IMR-90 (cell line): ENCODE data around the gene THPO. TPM values are rescaled to one million over a fixed set of nuclear protein-coding genes. Genes with fewer than 3 reads are reported as not detected.

Experiments
- ATAC-seq: fragments of 200-7000 bp; cut with Tn5 transposase; 2 replicates; pipeline ENCODE4 v1.9.1; 2020; ENCODE audit warnings: low read depth, mild to moderate bottlenecking, moderate library complexity
- BruUV-seq: library from RNA; stranded (reverse); fragments of 400-500 nt; replicated peaks from 2 replicates; lab custom pipeline; 2021; lab: Mats Ljungman, UMichigan
- CTCF ChIA-PET: fragments of 300-600 bp; formaldehyde crosslinking; extraction: SDS; loops from one replicate; lab custom pipeline; 2021; ENCODE audit warnings: antibody characterized with exemption; lab: Yijun Ruan, JAX
- POLR2A ChIA-PET: fragments of 300-600 bp; sonication (Branson Sonifier 250); formaldehyde crosslinking; loops from one replicate; lab custom pipeline; 2022; ENCODE audit warnings: antibody characterized with exemption; ENCODE audit not compliant: unreplicated experiment; lab: Charles Lee
- DNase-seq: peaks from one replicate; pipeline ENCODE4 v3.0.0; 2013
- H2AFZ ChIP-seq: replicated peaks from 2 replicates; pipeline ENCODE3; 2013; ENCODE audit warnings: low read length, mild to moderate bottlenecking; ENCODE audit not compliant: poor library complexity
- H2AK5ac ChIP-seq: 2 replicates; pipeline ENCODE4 v1.6.1; 2013; ENCODE audit warnings: low read depth, low read length, inconsistent platforms
- H2AK9ac ChIP-seq: replicated peaks from 2 replicates; pipeline ENCODE3; 2013; ENCODE audit warnings: mild to moderate bottlenecking, low read depth, low read length, moderate library complexity; ENCODE audit not compliant: poor library complexity
- H2BK120ac ChIP-seq: 2 replicates; pipeline ENCODE4 v1.6.1; 2013; ENCODE audit warnings: low read depth, low read length, inconsistent platforms
- H2BK15ac ChIP-seq: 3 replicates; pipeline ENCODE4 v1.6.1; 2013; ENCODE audit warnings: low read depth, low read length, inconsistent platforms
- H2BK20ac ChIP-seq: 2 replicates; pipeline ENCODE4 v1.6.1; 2013; ENCODE audit warnings: low read depth, mild to moderate bottlenecking, inconsistent platforms, low read length, moderate library complexity
- H2BK5ac ChIP-seq: 2 replicates; pipeline ENCODE4 v1.6.1; 2013; ENCODE audit warnings: mild to moderate bottlenecking, low read depth, low read length, inconsistent platforms; ENCODE audit not compliant: poor library complexity, severe bottlenecking
- H3K14ac ChIP-seq: replicated peaks from 2 replicates; pipeline ENCODE4 v1.6.1; 2013; ENCODE audit warnings: low read depth, low read length, inconsistent platforms
- H3K18ac ChIP-seq: 2 replicates; pipeline ENCODE4 v1.6.1; 2013; ENCODE audit warnings: low read depth, low read length, control low read depth
- H3K23ac ChIP-seq: 2 replicates; pipeline ENCODE4 v1.6.1; 2013; ENCODE audit warnings: low read depth, low read length, inconsistent platforms
- H3K27ac ChIP-seq: 2 replicates; pipeline ENCODE4 v1.5.1; 2013; ENCODE audit warnings: mild to moderate bottlenecking, control low read depth, low read length; ENCODE audit not compliant: insufficient read depth
- H3K27me3 ChIP-seq: 2 replicates; pipeline ENCODE4 v1.6.1; 2013; ENCODE audit warnings: low read length; ENCODE audit not compliant: control insufficient read depth, insufficient read depth
- H3K36me3 ChIP-seq: 2 replicates; pipeline ENCODE4 v1.6.1; 2013; ENCODE audit warnings: low read length, mixed read lengths; ENCODE audit not compliant: control insufficient read depth, insufficient read depth
- H3K4ac ChIP-seq: 2 replicates; pipeline ENCODE4 v1.6.1; 2013; ENCODE audit warnings: low read depth, low read length, inconsistent platforms
- H3K4me1 ChIP-seq: 2 replicates; pipeline ENCODE4 v1.6.1; 2013; ENCODE audit warnings: low read length, mixed read lengths; ENCODE audit not compliant: control insufficient read depth, insufficient read depth
- H3K4me2 ChIP-seq: 2 replicates; pipeline ENCODE4 v1.6.1; 2013; ENCODE audit warnings: low read depth, mild to moderate bottlenecking, control low read depth, low read length, moderate library complexity
- H3K4me3 ChIP-seq: 2 replicates; pipeline ENCODE4 v1.5.1; 2013; ENCODE audit warnings: low read depth, mild to moderate bottlenecking, control low read depth, low read length, moderate library complexity; ENCODE audit not compliant: insufficient read depth
- H3K56ac ChIP-seq: 2 replicates; pipeline ENCODE4 v1.6.1; 2013; ENCODE audit warnings: low read length, inconsistent platforms; ENCODE audit not compliant: insufficient read depth; ENCODE audit errors: extremely low read depth
- H3K79me1 ChIP-seq, 2 experiments: 2 replicates each; pipeline ENCODE4 v1.6.1; 2013; ENCODE audit warnings: low read length in 2 of 2, inconsistent platforms in 1 of 2, low read depth in 1 of 2
- H3K9ac ChIP-seq: 2 replicates; pipeline ENCODE4 v1.6.1; 2013; ENCODE audit warnings: low read depth, low read length, control low read depth
- H3K9me1 ChIP-seq: 2 replicates; pipeline ENCODE4 v1.6.1; 2013; ENCODE audit warnings: low read length, inconsistent platforms; ENCODE audit not compliant: insufficient read depth
- H3K9me3 ChIP-seq: 2 replicates; pipeline ENCODE4 v1.6.1; 2013; ENCODE audit warnings: low read length; ENCODE audit not compliant: control insufficient read depth, insufficient read depth
- H4K20me1 ChIP-seq: 2 replicates; pipeline ENCODE4 v1.6.1; 2013; ENCODE audit warnings: low read length, inconsistent platforms; ENCODE audit not compliant: insufficient read depth
- H4K5ac ChIP-seq: 2 replicates; pipeline ENCODE4 v1.6.1; 2013; ENCODE audit warnings: mild to moderate bottlenecking, low read depth, low read length, control low read depth
- H4K8ac ChIP-seq, 2 experiments: 2 replicates each; pipeline ENCODE4 v1.6.1; 2013; ENCODE audit warnings: low read depth in 2 of 2, low read length in 2 of 2, control low read depth in 1 of 2, inconsistent platforms in 1 of 2
- H4K91ac ChIP-seq: 2 replicates; pipeline ENCODE4 v1.6.1; 2013; ENCODE audit warnings: low read depth, low read length, inconsistent platforms; ENCODE audit not compliant: insufficient read depth
- BHLHE40 ChIP-seq: fragments of 150-350 bp; IDR thresholded peaks from 2 replicates; pipeline ENCODE4 v1.6.1; 2016; ENCODE audit warnings: mild to moderate bottlenecking, low read depth, low read length
- CEBPB ChIP-seq: IDR thresholded peaks from 2 replicates; pipeline ENCODE4 v1.6.1; 2012; ENCODE audit warnings: low read depth, low read length, improper control_type of control experiment
- MAFK ChIP-seq: IDR thresholded peaks from 2 replicates; pipeline ENCODE4 v1.6.1; 2012; ENCODE audit warnings: low read depth, low read length, improper control_type of control experiment
- MAZ ChIP-seq: IDR thresholded peaks from 2 replicates; pipeline ENCODE4 v1.6.1; 2012; ENCODE audit warnings: low read depth, mild to moderate bottlenecking, low read length, improper control_type of control experiment, moderate library complexity, borderline replicate concordance
- MXI1 ChIP-seq: IDR thresholded peaks from 2 replicates; pipeline ENCODE4 v1.6.1; 2012; ENCODE audit warnings: low read depth, mild to moderate bottlenecking, low read length, moderate library complexity, borderline replicate concordance
- NFE2L2 ChIP-seq: fragments of 150-350 bp; IDR thresholded peaks from 2 replicates; pipeline ENCODE4 v1.6.1; 2016; ENCODE audit warnings: low read depth, mild to moderate bottlenecking, low read length
- RAD21 ChIP-seq: IDR thresholded peaks from 2 replicates; pipeline ENCODE4 v1.6.1; 2012; ENCODE audit warnings: low read length, improper control_type of control experiment
- RCOR1 ChIP-seq: IDR thresholded peaks from 2 replicates; pipeline ENCODE4 v1.6.1; 2012; ENCODE audit warnings: mild to moderate bottlenecking, low read length, improper control_type of control experiment; ENCODE audit not compliant: insufficient replicate concordance
- RFX5 ChIP-seq: IDR thresholded peaks from 2 replicates; pipeline ENCODE4 v1.8.0; 2012; ENCODE audit warnings: low read depth, mild to moderate bottlenecking, low read length, moderate library complexity
- SMC3 ChIP-seq: fragments of 150-350 bp; IDR thresholded peaks from 2 replicates; pipeline ENCODE4 v1.6.1; 2016; ENCODE audit warnings: low read depth, mild to moderate bottlenecking, antibody characterized with exemption, low read length, moderate library complexity
- WGBS, 2 experiments: methylation state at CpG; one replicate each; pipeline versions ENCODE4 v1.1.5 to v1.1.7; 2013; ENCODE audit warnings: missing lambda C conversion rate in 2 of 2; ENCODE audit not compliant: insufficient read length in 1 of 2; ENCODE audit errors: extremely low coverage in 2 of 2; 5-methylcytosine and 5-hydroxymethylcytosine counted together
- dilution Hi-C: fragments of 300-500 bp; cut with HindIII; formaldehyde crosslinking; loops from one replicate; pipeline ENCODE4 v1.14.3; 2018; ENCODE audit warnings: low sequenced_read_pairs; ENCODE audit not compliant: unreplicated experiment
- in situ Hi-C: fragments of 300-500 bp; cut with MboI; formaldehyde crosslinking; loops from 3 replicates; pipeline ENCODE4 v1.14.3; 2019; ENCODE audit warnings: low sequenced_read_pairs, inconsistent platforms, mixed read lengths
- intact Hi-C: fragments of 100-400 bp; cut with micrococcal nuclease; formaldehyde crosslinking; loops from 2 replicates; pipeline ENCODE4 v1.10.0; 2022
- polyA plus RNA-seq, 3 experiments: library from polyadenylated mRNA; depleted of rRNA; stranded (reverse); fragments of >200 nt; gene quantifications; 2 replicates each; pipeline ENCODE4 v1.2.3, GENCODE V29; 2012; ENCODE audit warnings: low replicate concordance in 1 of 3
- total RNA-seq: library from RNA; depleted of rRNA; stranded (reverse); fragments of >200 nt; gene quantifications from 2 replicates; pipeline ENCODE4 v1.2.3, GENCODE V29; 2012
- TF ChIP-seq, protein P1 (sequence below): fragments of 150-350 bp; IDR thresholded peaks from 2 replicates; pipeline ENCODE4 v1.6.1; 2017; ENCODE audit warnings: mild to moderate bottlenecking, antibody characterized with exemption, low read length, low read depth
- TF ChIP-seq, protein P2 (sequence below): fragments of 150-350 bp; IDR thresholded peaks from 2 replicates; pipeline ENCODE4 v1.6.1; 2016; ENCODE audit warnings: low read depth, mild to moderate bottlenecking, low read length, moderate library complexity, borderline replicate concordance

THPO gene
- total and polyA plus RNA-seq, 2 of the 4 experiments (the other 2 are of a cell fraction) = not detected

DNA sequence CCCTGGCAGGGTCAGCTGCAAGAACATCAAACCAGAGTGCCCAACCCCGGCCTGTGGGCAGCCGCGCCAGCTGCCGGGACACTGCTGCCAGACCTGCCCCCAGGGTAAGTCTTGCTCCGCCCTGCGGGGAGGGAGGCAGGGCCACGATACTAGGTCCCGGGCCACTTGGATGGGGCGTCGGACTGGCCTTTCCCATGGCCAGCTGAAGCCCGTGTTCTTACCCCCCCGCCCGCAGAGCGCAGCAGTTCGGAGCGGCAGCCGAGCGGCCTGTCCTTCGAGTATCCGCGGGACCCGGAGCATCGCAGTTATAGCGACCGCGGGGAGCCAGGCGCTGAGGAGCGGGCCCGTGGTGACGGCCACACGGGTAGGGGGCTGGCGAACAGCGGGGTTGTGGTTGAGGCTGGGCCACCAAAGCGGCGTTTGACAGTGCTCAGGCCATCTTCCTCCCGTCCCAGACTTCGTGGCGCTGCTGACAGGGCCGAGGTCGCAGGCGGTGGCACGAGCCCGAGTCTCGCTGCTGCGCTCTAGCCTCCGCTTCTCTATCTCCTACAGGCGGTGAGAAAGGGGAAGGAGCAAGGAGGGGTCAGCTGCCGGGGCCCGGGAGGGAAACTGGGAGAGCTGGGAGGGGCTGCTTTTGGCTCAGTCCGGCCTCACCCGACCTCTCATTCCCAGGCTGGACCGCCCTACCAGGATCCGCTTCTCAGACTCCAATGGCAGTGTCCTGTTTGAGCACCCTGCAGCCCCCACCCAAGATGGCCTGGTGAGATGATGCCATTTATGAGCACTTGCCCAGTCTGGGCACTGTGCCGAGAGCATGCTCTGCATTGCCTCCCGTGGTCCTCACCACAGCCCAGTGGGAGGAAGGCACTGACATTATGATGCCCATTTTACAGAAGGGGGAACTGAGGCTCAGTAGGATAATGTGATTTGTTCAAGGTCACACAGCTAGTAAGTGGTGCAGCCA, 3.5 kb upstream of the THPO start:
- H2BK120ac ChIP-seq = no peak overlapping the region
- TF ChIP-seq NFE2L2 (no peak), MAZ (no peak), RFX5 (no peak), RCOR1 (no peak), SMC3 (no peak), BHLHE40 (no peak), MXI1 (no peak), RAD21 (no peak), CEBPB (no peak), MAFK (no peak)
- TF ChIP-seq, protein P1, sequence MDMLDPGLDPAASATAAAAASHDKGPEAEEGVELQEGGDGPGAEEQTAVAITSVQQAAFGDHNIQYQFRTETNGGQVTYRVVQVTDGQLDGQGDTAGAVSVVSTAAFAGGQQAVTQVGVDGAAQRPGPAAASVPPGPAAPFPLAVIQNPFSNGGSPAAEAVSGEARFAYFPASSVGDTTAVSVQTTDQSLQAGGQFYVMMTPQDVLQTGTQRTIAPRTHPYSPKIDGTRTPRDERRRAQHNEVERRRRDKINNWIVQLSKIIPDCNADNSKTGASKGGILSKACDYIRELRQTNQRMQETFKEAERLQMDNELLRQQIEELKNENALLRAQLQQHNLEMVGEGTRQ = no peak
- TF ChIP-seq, protein P2, sequence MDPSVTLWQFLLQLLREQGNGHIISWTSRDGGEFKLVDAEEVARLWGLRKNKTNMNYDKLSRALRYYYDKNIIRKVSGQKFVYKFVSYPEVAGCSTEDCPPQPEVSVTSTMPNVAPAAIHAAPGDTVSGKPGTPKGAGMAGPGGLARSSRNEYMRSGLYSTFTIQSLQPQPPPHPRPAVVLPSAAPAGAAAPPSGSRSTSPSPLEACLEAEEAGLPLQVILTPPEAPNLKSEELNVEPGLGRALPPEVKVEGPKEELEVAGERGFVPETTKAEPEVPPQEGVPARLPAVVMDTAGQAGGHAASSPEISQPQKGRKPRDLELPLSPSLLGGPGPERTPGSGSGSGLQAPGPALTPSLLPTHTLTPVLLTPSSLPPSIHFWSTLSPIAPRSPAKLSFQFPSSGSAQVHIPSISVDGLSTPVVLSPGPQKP = no peak
- CTCF ChIA-PET = no interaction called here
- no peak overlapping the region for H2AK9ac ChIP-seq
- no peak overlapping the region for H3K56ac ChIP-seq
- no peak overlapping the region for H2BK20ac ChIP-seq
- H3K4me1 ChIP-seq = peaks cover 2% of the 10 kb centered on the region; the same call in 1 of the 2 replicates
- no peaks in the 10 kb centered on the region for H3K9me1 ChIP-seq
- BruUV-seq = no TSS peak
- DNase-seq = no peak
- no peak overlapping the region for H4K8ac ChIP-seq
- POLR2A ChIA-PET = no interaction called here
- WGBS, 2 experiments = 23% methylated on average over 22 of the region's 55 CpGs; no CpG with 5 or more reads in 1 of the 2 experiments
- dilution Hi-C loops (no loop called here), in situ Hi-C loops (no loop called here), intact Hi-C loops (no loop called here)
- no peak overlapping the region for H3K4me2 ChIP-seq
- H3K9ac ChIP-seq = no peak overlapping the region
- H3K23ac ChIP-seq = 0 out of 2 replicates have a peak overlapping the region, but pooled peaks have one; percentile 49
- H3K27me3 ChIP-seq = peaks cover 76% of the 10 kb centered on the region
- H2BK5ac ChIP-seq = no peak overlapping the region
- no peak overlapping the region for H3K4me3 ChIP-seq
- no peaks in the 10 kb centered on the region for H3K36me3 ChIP-seq
- no peak overlapping the region for H2AK5ac ChIP-seq
- H4K5ac ChIP-seq = no peak overlapping the region
- no peak overlapping the region for H4K91ac ChIP-seq
- no peaks in the 10 kb centered on the region for H4K20me1 ChIP-seq
- no peaks in the 10 kb centered on the region for H3K79me1 ChIP-seq
- no peaks in the 10 kb centered on the region for H3K9me3 ChIP-seq
- no peak overlapping the region for H3K4ac ChIP-seq
- no peak overlapping the region for H3K14ac ChIP-seq
- H3K27ac ChIP-seq = no peak overlapping the region
- H2AFZ ChIP-seq = peak overlapping the region; percentile 40
- H2BK15ac ChIP-seq = no peak overlapping the region
- H3K18ac ChIP-seq = no peak overlapping the region
- ATAC-seq = no peak
